ENCODE results near the gene DNER.

Gene DNER

DNA sequence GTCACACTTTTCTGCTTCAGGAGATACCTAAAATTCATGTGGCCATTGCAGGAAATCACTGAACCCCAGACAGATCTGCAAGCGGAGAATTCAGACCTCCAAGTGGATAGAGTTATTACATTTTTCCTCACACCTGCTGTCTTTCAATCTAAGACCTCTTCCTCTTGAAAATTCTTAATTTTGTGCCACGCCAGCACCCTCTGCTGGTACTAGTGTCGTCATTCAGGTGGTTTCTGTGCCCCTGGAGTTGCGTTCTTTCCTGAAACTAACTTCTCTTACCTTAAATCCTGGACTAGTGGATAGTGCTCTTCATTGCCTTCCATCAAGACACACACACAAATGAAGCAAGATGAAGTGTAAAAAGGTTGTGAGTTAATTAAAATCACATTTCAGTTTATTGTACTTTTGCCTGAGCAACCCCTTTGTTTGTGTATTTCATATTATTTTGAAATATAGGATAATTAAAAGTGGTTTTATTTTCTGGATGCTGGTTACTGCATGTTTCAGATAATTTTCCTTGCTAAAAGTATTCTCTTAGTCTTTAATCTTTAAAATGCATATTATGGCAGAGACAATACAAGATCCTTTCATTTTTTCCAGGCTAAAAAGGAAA is 1.6 kb upstream of the DNER start:
- in situ Hi-C loops (cut with HindIII; ENCODE audit: low sequenced_read_pairs): no loop called here
- H3K4me3 ChIP-seq (ENCODE audit: low read depth, low read length): no peak overlapping the region
- no peak for DNase-seq (ENCODE audit: low read depth)
- TF ChIP-seq, protein P1, sequence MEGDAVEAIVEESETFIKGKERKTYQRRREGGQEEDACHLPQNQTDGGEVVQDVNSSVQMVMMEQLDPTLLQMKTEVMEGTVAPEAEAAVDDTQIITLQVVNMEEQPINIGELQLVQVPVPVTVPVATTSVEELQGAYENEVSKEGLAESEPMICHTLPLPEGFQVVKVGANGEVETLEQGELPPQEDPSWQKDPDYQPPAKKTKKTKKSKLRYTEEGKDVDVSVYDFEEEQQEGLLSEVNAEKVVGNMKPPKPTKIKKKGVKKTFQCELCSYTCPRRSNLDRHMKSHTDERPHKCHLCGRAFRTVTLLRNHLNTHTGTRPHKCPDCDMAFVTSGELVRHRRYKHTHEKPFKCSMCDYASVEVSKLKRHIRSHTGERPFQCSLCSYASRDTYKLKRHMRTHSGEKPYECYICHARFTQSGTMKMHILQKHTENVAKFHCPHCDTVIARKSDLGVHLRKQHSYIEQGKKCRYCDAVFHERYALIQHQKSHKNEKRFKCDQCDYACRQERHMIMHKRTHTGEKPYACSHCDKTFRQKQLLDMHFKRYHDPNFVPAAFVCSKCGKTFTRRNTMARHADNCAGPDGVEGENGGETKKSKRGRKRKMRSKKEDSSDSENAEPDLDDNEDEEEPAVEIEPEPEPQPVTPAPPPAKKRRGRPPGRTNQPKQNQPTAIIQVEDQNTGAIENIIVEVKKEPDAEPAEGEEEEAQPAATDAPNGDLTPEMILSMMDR (IDR thresholded peaks at IDR 0.05; ENCODE audit: low read depth, low read length, missing control alignments): peak; percentile 54

DNA sequence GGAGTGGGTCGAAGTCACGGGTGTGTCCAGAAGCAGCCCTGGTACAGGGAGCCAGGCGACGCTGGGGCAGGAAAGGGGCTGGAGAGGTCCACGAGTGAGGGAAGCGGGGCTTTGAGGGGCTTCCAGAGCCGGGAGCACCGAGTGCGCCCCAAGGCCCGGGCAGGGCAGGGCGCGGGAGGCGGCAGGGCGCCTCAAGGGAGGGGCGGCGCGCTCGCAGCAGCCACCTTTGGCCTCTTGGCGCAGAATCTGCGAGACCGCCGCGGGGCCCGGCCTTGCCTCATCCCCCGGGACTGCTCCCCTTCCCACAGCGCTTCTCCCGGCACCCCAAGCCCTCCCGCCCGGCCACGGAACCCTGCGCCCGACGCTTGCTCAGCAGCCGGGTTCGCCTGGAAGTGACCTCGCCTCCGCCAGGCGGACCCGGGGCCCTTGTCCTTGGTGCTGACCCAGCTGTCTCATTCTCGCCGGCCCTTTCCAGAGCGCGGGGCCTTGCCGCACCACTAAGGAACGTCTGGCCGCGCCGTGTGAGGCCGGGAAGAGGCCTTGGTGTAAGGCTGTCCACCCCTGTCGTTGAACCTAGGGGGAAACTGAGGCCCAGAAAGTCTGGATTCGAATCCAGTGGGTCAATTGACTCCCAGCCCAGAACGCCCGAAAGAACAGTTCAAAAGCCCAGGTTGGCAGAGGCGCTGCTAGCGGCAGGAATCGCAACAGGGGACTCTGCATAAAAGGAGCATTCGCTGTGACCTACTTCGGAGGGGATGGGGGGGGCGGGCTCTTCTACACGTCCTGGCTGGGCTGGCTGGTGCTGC is 584 bp upstream of the DNER start:
- in situ Hi-C loops (cut with HindIII; ENCODE audit: low sequenced_read_pairs): no loop called here
- peak overlapping the region; percentile 48 for H3K4me3 ChIP-seq (ENCODE audit: low read depth, low read length)
- TF ChIP-seq, protein P1 (IDR thresholded peaks at IDR 0.05; ENCODE audit: low read depth, low read length, missing control alignments): no peak
- DNase-seq (ENCODE audit: low read depth): peak; percentile 11

DNA sequence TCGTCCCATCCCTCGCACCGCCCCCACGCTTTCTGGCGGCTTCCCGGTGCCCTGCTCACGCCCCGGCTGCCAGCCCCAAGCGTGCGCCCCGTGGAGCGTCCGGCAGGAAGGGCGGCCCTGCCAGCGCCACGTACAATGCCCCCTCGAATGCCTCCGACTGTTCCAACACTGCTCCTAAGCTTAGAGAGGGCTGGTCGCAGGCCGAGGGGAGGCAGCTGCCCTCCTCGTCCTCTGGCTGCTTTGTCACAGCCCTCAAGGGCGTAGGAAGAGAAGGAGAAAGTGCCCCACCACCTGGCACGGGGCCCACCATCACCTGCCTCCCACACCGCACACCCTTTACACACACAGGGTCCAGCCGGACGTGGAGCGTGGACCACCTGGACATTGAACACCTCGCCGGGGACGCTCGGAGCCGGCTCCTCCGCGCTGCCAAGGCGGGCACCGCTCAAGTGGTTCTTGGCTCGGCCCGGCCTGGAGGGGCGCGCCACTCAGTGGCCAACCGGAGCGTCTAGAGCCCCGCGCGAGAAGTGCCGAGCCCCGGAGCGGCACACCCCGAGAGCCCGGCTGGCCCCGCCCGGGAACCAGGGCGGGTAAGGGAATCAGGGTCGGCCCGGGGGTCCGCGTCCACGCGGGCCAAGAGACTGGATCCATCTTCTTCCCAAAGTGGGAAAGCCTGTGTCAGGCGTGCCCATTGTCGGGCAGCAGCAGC is 830 bp downstream of the DNER start:
- TF ChIP-seq, protein P1 (IDR thresholded peaks at IDR 0.05; ENCODE audit: low read depth, low read length, missing control alignments): no peak
- peak overlapping the region; percentile 48 for H3K4me3 ChIP-seq (ENCODE audit: low read depth, low read length)
- no peak for DNase-seq (ENCODE audit: low read depth)
- in situ Hi-C loops (cut with HindIII; ENCODE audit: low sequenced_read_pairs): no loop called here

DNA sequence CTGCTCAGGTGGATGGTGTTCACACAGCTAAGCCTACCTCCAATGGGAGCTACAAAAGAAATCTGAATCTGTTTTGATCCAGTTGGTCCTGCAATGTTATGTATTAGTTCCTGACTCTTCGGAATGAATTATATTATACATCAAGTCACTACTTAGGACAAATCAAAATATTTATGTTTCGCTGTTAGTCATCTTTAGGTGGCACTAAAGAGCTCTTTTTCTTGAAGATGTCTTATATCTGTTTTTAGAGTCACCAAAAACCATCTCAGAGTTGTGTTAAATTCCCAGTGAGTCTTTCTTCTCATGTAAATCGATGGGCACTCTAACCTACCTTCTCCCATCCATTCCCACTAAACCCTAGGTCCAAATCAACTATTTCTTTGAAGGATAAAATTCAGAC is 2.2 kb downstream of the DNER start:
- in situ Hi-C loops (cut with HindIII; ENCODE audit: low sequenced_read_pairs): no loop called here
- no peak for DNase-seq (ENCODE audit: low read depth)
- no peak overlapping the region for H3K4me3 ChIP-seq (ENCODE audit: low read depth, low read length)

DNA sequence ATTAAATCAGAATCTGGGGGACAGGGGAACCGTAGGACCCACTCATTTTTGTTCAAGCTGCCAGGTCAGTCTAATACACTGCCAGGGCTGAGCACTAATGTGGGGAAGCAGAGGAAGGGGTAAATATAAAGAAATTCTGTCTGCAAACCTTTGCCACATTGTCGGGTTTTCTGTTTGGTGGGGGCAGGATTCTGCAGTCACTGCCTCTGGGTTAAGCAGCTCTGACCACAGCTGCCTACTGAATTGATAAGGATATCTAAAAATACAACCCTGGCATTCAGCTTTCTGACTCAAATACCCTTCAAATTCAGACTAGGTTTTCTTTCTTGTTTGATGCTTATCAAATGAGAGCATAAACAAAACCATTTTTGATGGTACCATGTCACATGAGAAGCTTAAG is 6.0 kb downstream of the DNER start:
- in situ Hi-C loops (cut with HindIII; ENCODE audit: low sequenced_read_pairs): no loop called here
- TF ChIP-seq, protein P1 (IDR thresholded peaks at IDR 0.05; ENCODE audit: low read depth, low read length, missing control alignments): no peak
- DNase-seq (ENCODE audit: low read depth): no peak
- no peak overlapping the region for H3K4me3 ChIP-seq (ENCODE audit: low read depth, low read length)

More for the DNA sequence above, 2.2 kb downstream of the DNER start:
- TF ChIP-seq, protein P1 (IDR thresholded peaks at IDR 0.05; ENCODE audit: low read depth, low read length, missing control alignments): no peak

DNA sequence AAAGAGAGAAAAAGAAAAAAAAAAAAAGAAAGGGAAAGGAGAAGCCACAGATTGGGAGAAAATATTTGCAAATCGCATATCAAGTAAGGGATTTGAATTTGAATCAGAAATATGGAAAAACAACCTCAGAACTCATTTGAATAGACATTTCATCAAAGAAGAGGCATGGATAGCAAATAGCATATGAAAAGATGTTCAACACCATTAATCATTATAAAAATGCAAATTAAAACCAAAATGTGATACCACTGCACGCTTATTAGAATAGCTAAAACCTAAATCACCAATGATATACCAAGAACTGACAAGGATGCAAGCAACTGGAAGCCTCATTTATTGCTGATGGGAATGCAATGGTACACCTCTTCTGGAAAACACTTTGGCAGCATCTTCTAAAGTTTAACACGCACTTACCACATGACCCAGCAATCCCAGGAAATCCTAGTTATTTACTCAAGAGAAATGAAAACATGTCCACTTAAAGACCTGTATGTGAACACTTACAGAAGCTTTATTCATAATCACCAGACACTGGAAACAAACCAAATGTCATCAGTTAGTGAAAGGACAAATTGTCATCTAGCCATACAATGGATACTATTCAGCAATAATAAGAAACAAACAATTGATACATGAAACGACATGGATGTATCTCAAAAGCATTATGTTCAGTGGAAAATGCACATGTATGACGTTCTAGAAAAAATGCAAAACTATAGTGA is 10.3 kb downstream of the DNER start:
- H3K4me3 ChIP-seq (ENCODE audit: low read depth, low read length): no peak overlapping the region
- no peak for DNase-seq (ENCODE audit: low read depth)
- TF ChIP-seq, protein P1 (IDR thresholded peaks at IDR 0.05; ENCODE audit: low read depth, low read length, missing control alignments): no peak
- in situ Hi-C loops (cut with HindIII; ENCODE audit: low sequenced_read_pairs): no loop called here

Data from astrocyte of the cerebellum (primary cell).